Measurements from ENCODE around the gene OR8J3. TPM values are rescaled to one million over a fixed set of nuclear protein-coding genes. Genes with fewer than 3 reads are reported as not detected.

The OR8J3 gene
- total and polyA plus RNA-seq, 2 of the 8 experiments (the other 6 are each of a cell fraction or from before 2014, with no cell fraction given) = not detected

GRCh38 chr11:56152333-56152732 lies 12.3 kb upstream of the OR8J3 start:
- Histone ChIP-seq H2BK120ac (replicated peaks; ENCODE audit: low read depth, low read length) (no peak overlapping the region), H2AFZ (ENCODE audit: low read length) (no peak overlapping the region), H3K36me3 (ENCODE audit: control insufficient read depth in 2 of 4, insufficient read depth in 4 of 4, low read length in 3 of 4) (no peaks in the 10 kb centered on the region; a peak in 1 of 8 replicates), H3K27ac (ENCODE audit: low read depth, low read length) (no peak overlapping the region), H3K9ac (replicated peaks in 1 of 4; ENCODE audit: extremely low read depth in 1 of 4, low read depth in 3 of 4, low read length in 3 of 4) (no peak overlapping the region), H4K5ac (ENCODE audit: insufficient read length, low read depth, low read length) (no peak overlapping the region), H3K23ac (ENCODE audit: insufficient read length) (no peak overlapping the region), H4K20me1 (replicated peaks in 1 of 2; ENCODE audit: control insufficient read depth in 1 of 2, insufficient read depth in 2 of 2, low read length in 2 of 2) (no peaks in the 10 kb centered on the region), H3K4ac (replicated peaks; ENCODE audit: insufficient read length, low read depth, low read length) (no peak overlapping the region), H3K79me2 (ENCODE audit: control insufficient read depth in 1 of 2, insufficient read depth in 2 of 2, low read length in 2 of 2) (no peaks in the 10 kb centered on the region), H4K91ac (replicated peaks; ENCODE audit: insufficient read length, low read length) (no peak overlapping the region), H3K27me3 (replicated peaks in 1 of 4; ENCODE audit: control insufficient read depth in 3 of 4, extremely low read depth in 1 of 4, insufficient read depth in 3 of 4, low read length in 3 of 4) (no peaks in the 10 kb centered on the region), H2BK15ac (ENCODE audit: low read length) (no peak overlapping the region), H2BK20ac (ENCODE audit: low read length) (no peak overlapping the region), H3K4me1 (replicated peaks in 1 of 4; ENCODE audit: control insufficient read depth in 3 of 4, insufficient read depth in 4 of 4, low read length in 3 of 4) (no peaks in the 10 kb centered on the region), H3K4me3 (ENCODE audit: extremely low read depth in 1 of 4, insufficient read depth in 2 of 4, low read depth in 3 of 4, low read length in 4 of 4) (no peak overlapping the region), H3K9me3 (ENCODE audit: insufficient read depth in 2 of 2, low read depth in 1 of 2, low read length in 1 of 2) (peaks cover 0 to 7% of the 10 kb centered on the region in 2 experiments; a peak in 2 of 4 replicates), H3K79me1 (ENCODE audit: low read depth, low read length) (no peaks in the 10 kb centered on the region), H3K18ac (ENCODE audit: extremely low read depth, low read length) (no peak overlapping the region), H3K14ac (ENCODE audit: insufficient read length) (no peak overlapping the region), H3K23me2 (ENCODE audit: low read depth, low read length) (no peaks in the 10 kb centered on the region), H2AK5ac (ENCODE audit: low read depth, low read length) (no peak overlapping the region), H3K56ac (replicated peaks; ENCODE audit: insufficient read length, low read depth, low read length) (no peak overlapping the region), H4K8ac (ENCODE audit: extremely low read depth, insufficient read depth, low read length) (no peak overlapping the region), H3K4me2 (ENCODE audit: insufficient read depth in 1 of 2, low read depth in 2 of 2, low read length in 2 of 2) (no peak overlapping the region), H2BK12ac (ENCODE audit: low read depth, low read length) (no peak overlapping the region), H2BK5ac (ENCODE audit: low read depth, low read length) (no peak overlapping the region)
- ChIA-PET POLR2A (ENCODE audit: partially characterized antibody) (no interaction called here), CTCF (ENCODE audit: partially characterized antibody) (no interaction called here)
- 96% methylated on average over 6 of the region's 15 CpGs; no CpG with 5 or more reads in 1 of the 2 experiments for WGBS, 2 experiments (ENCODE audit: extremely low coverage in 1 of 2, insufficient coverage in 1 of 2, insufficient read length in 1 of 2, insufficient replicate concordance in 2 of 2, low coverage in 1 of 2, low lambda C conversion rate in 2 of 2, missing lambda C conversion rate in 1 of 2)
- no peak for DNase-seq (ENCODE audit: low read depth in 1 of 2, low spot score in 2 of 2)
- TF ChIP-seq CBX8 (IDR thresholded peaks at IDR 0.05; ENCODE audit: borderline replicate concordance, low read depth, low read length) = no peak
- no peak for TF ChIP-seq EP300 (IDR thresholded peaks at IDR 0.05; ENCODE audit: borderline replicate concordance in 1 of 2, low read depth in 2 of 2, low read length in 2 of 2)
- TF ChIP-seq BACH1 (IDR thresholded peaks at IDR 0.05; ENCODE audit: low read length) = 0 out of 2 replicates have a peak, but pooled peaks have one; percentile 39
- FAIRE-seq = no peak
